Thoracic aorta (tissue), 2 donors: ENCODE results near the gene TPGS2. TPM values are rescaled to one million over a fixed set of nuclear protein-coding genes. Genes with fewer than 3 reads are reported as not detected.

Experiments used
- ATAC-seq: fragments of 150-250 bp; one replicate; pipeline ENCODE4 v1.8.0; 2017; ENCODE audit warnings: low read depth; ENCODE audit not compliant: insufficient number of reproducible peaks, low FRiP score
- DNase-seq: peaks from one replicate; pipeline ENCODE4 v3.0.0-alpha.2; 2020; ENCODE audit warnings: low spot score
- H3K27ac ChIP-seq, 2 donors: fragments of 200-600 bp; sonication (generic); 1 replicate in 1 of 2; 2 replicates in 1 of 2; pipeline ENCODE4 v1.5.1; 2016; ENCODE audit warnings: mild to moderate bottlenecking in 2 of 2, moderate library complexity in 2 of 2
- H3K27me3 ChIP-seq: fragments of 200-600 bp; sonication (generic); replicated peaks from 2 replicates; pipeline ENCODE4 v1.6.0; 2016; ENCODE audit warnings: mild to moderate bottlenecking; ENCODE audit not compliant: insufficient read depth
- H3K36me3 ChIP-seq: fragments of 200-600 bp; sonication (generic); one replicate; pipeline ENCODE4 v1.5.1; 2016
- H3K4me1 ChIP-seq, 2 donors: fragments of 200-600 bp; sonication (generic); 1 replicate in 1 of 2; 2 replicates in 1 of 2; pipeline versions ENCODE4 v1.5.1 to v1.6.0; 2016; ENCODE audit warnings: low read depth in 2 of 2, mild to moderate bottlenecking in 1 of 2; ENCODE audit not compliant: control insufficient read depth in 1 of 2
- H3K4me3 ChIP-seq: fragments of 200-600 bp; sonication (generic); 2 replicates; pipeline ENCODE4 v1.5.1; 2016; ENCODE audit warnings: mild to moderate bottlenecking
- H3K9me3 ChIP-seq: fragments of 200-600 bp; sonication (generic); 2 replicates; pipeline ENCODE4 v1.5.1; 2016
- total RNA-seq, 2 donors: library from RNA; depleted of rRNA; stranded (reverse); fragments of >200 nt; gene quantifications; one replicate each; pipeline versions ENCODE4 v1.1.0 to v1.2.3, GENCODE V29; 2016
- TF ChIP-seq, protein P1 (sequence below): fragments of 200-600 bp; sonication (generic); IDR thresholded peaks from one replicate; pipeline ENCODE4 v1.5.1; 2019; ENCODE audit warnings: antibody characterized with exemption

TPGS2 gene
- total RNA-seq, 2 donors from 2014 or later: 83.0 to 150 TPM

DNA sequence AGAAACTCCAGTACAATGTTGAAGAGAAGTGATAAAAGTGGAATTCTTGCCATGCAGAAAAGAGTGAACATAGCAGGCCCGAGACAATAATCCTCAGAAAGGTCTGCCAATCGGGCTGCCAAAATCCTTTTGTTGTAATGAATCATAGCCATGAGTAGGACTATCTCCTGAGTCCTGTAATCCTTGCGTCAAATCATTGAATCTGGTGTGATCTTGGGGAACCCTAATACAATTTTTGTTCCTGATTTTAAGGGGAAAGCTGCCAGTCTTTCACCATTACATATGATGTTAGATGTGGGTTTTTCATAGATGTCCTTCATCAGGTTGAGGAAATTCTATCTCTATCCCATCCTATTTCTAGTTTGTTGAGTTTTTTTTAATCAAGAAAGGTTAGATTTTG lies 2.2 kb downstream of the TPGS2 start:
- Histone ChIP-seq H3K27ac (no peak overlapping the region), H3K36me3 (no peaks in the 10 kb centered on the region), H3K9me3 (no peaks in the 10 kb centered on the region), H3K27me3 (no peaks in the 10 kb centered on the region), H3K4me1 (peaks cover 6 to 21% of the 10 kb centered on the region in 2 donors), H3K4me3 (no peak overlapping the region)
- TF ChIP-seq, protein P1, sequence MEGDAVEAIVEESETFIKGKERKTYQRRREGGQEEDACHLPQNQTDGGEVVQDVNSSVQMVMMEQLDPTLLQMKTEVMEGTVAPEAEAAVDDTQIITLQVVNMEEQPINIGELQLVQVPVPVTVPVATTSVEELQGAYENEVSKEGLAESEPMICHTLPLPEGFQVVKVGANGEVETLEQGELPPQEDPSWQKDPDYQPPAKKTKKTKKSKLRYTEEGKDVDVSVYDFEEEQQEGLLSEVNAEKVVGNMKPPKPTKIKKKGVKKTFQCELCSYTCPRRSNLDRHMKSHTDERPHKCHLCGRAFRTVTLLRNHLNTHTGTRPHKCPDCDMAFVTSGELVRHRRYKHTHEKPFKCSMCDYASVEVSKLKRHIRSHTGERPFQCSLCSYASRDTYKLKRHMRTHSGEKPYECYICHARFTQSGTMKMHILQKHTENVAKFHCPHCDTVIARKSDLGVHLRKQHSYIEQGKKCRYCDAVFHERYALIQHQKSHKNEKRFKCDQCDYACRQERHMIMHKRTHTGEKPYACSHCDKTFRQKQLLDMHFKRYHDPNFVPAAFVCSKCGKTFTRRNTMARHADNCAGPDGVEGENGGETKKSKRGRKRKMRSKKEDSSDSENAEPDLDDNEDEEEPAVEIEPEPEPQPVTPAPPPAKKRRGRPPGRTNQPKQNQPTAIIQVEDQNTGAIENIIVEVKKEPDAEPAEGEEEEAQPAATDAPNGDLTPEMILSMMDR: no peak
- DNase-seq (no peak), ATAC-seq (no peak)

DNA sequence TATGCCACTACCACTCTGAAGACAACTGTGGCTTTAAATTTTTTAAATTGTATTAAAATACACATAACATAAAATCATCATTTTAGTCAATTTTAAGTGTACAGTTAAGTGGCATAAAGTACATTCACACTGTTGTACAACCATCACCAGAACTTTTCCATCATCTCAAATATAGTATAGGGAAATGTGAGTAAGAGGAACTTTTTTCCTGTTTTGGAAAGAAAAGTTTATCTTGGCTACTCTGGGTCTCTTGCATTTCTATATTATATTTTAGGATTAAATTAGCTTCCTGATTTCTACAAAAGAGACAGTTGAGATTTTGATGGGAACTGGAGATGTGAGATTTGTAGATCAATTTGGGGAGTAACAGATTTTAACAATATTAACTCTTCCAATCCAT lies 3.3 kb downstream of the TPGS2 start:
- H3K27ac ChIP-seq: no peak overlapping the region
- no peak overlapping the region for H3K4me3 ChIP-seq
- TF ChIP-seq, protein P1: no peak
- ATAC-seq (no peak), DNase-seq (no peak)
- H3K9me3 ChIP-seq: no peaks in the 10 kb centered on the region
- no peaks in the 10 kb centered on the region for H3K36me3 ChIP-seq
- H3K27me3 ChIP-seq: no peaks in the 10 kb centered on the region
- peaks cover 6 to 17% of the 10 kb centered on the region in 2 donors for H3K4me1 ChIP-seq

DNA sequence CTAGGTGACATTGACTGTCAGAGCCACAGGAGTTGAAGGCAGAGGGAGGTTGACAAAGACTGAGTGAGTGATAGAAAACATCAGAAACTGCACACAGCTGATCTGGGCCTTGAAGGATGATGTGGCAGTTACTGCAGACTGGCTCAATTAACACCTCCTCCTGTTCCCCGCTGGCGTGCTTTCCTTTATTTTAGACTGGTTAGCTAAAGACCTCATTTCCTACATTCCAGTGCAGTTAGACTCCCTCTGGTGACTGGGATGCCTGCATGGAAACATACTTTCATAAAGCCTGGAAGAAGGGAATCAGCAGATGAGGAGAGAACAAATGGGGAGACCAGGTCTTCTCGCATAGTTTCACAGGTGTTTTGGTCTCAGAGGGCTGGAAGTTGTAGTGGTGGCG lies 7.1 kb downstream of the TPGS2 start:
- peaks cover 10% of the 10 kb centered on the region for H3K36me3 ChIP-seq
- peaks cover 0 to 7% of the 10 kb centered on the region in 2 donors for H3K4me1 ChIP-seq
- DNase-seq (no peak), ATAC-seq (no peak)
- no peaks in the 10 kb centered on the region for H3K27me3 ChIP-seq
- H3K27ac ChIP-seq: no peak overlapping the region
- H3K9me3 ChIP-seq: no peaks in the 10 kb centered on the region
- H3K4me3 ChIP-seq: no peak overlapping the region
- TF ChIP-seq, protein P1: no peak

DNA sequence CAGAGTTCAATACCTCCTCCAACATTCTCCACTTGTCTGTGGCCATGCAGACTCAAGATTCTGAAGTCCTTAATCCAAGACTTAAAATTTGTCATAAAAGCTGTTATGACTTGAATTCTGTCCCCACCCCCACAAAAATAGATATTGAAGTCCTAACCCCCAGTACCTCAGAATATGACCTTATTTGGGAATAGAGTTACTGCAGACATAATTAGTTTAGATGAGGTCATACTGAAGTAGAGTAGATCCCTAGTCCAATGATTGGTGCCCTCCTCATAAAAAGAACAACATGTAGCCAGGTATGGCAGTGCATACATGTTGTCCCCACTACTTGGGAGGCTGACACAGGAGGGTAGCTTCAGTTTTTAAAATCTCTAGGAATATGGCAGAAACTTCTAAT lies 9.2 kb downstream of the TPGS2 start:
- Histone ChIP-seq H3K27ac (no peak overlapping the region), H3K4me3 (no peak overlapping the region), H3K27me3 (no peaks in the 10 kb centered on the region), H3K9me3 (no peaks in the 10 kb centered on the region), H3K4me1 (peaks cover 0 to 7% of the 10 kb centered on the region in 2 donors), H3K36me3 (peaks cover 16% of the 10 kb centered on the region)
- TF ChIP-seq, protein P1: no peak
- DNase-seq (no peak), ATAC-seq (no peak)

DNA sequence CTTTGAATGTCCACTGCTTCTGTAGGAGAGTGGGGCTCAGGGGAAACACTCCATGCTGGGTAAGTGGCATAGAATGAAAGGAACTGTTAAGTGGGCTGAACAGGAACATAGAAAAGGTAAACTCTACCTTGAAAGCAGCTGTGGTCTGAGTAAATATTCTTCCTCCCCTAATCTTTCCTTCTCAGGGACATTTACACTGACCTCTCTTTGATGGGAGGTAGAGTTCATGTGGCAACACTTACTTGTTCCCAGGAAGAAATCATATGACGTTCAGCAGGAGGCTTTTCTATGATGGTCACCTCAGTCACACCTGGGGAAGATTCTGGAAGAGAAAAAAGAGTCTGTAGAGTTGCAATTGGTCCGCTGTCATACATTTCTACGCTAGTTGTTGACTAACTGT lies 10.2 kb downstream of the TPGS2 start:
- Histone ChIP-seq H3K27me3 (no peaks in the 10 kb centered on the region), H3K9me3 (no peaks in the 10 kb centered on the region), H3K4me1 (peaks cover 0 to 7% of the 10 kb centered on the region in 2 donors), H3K4me3 (no peak overlapping the region), H3K36me3 (peaks cover 16% of the 10 kb centered on the region), H3K27ac (no peak overlapping the region)
- DNase-seq (no peak), ATAC-seq (no peak)
- TF ChIP-seq, protein P1: no peak
